BJ (cell line): ENCODE measurements around the gene ROR2. TPM values are rescaled to one million over a fixed set of nuclear protein-coding genes. Genes with fewer than 3 reads are reported as not detected.

ENCODE experiments used
- CTCF ChIA-PET: fragments of 350-600 bp; formaldehyde crosslinking; extraction: SDS; loops from one replicate; lab custom pipeline; 2021; ENCODE audit warnings: antibody characterized with exemption, inconsistent platforms; lab: Yijun Ruan, JAX
- POLR2A ChIA-PET: fragments of 300-600 bp; sonication (Branson Sonifier 250); formaldehyde crosslinking; extraction: SDS; loops from one replicate; lab custom pipeline; 2021; ENCODE audit warnings: antibody characterized with exemption; lab: Charles Lee
- DNase-seq: peaks from one replicate; pipeline ENCODE4 v3.0.0-alpha.2; 2011; ENCODE audit warnings: low read depth
- H3K27me3 ChIP-seq: 2 replicates; pipeline ENCODE4 v1.6.0; 2011; ENCODE audit warnings: low read length; ENCODE audit not compliant: control insufficient read depth, insufficient read depth
- H3K36me3 ChIP-seq: 2 replicates; pipeline ENCODE4 v1.5.1; 2011; ENCODE audit warnings: low read length; ENCODE audit not compliant: control insufficient read depth, insufficient read depth
- H3K4me3 ChIP-seq: 2 replicates; pipeline ENCODE4 v1.5.1; 2011; ENCODE audit warnings: low read depth, mild to moderate bottlenecking, control low read depth, low read length
- polyA plus RNA-seq: library from polyadenylated mRNA; depleted of rRNA; stranded (reverse); fragments of >200 nt; gene quantifications from 2 replicates; pipeline ENCODE4 v1.2.3, GENCODE V29; 2011
- TF ChIP-seq, protein P1 (sequence below): IDR thresholded peaks from 2 replicates; pipeline ENCODE4 v1.5.1; 2011; ENCODE audit warnings: low read depth, mild to moderate bottlenecking, control low read depth, inconsistent platforms, low read length, moderate library complexity; ENCODE audit not compliant: insufficient read depth

Gene ROR2
- polyA plus RNA-seq, 1 experiment = 1.1 TPM

DNA sequence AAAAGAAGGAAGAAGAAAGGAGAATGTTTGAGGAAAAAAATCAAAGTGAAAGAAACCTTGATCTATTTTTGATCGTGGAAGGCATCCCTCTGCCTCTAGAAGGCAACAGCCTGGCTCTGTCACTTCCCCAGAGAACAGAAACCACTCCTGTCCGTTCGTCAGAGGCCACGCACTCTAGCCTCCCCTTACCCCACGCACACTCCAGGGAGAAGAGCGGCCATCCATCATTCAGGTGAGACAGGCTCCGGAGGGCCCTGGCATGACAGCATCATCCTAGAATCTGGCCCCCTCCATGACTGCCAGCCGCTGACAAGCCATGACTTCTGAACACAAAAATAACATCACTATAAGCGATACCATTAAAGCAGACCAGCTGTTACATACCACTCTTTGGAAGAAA lies 135.8 kb downstream of the ROR2 start:
- H3K36me3 ChIP-seq = no peaks in the 10 kb centered on the region
- no peak overlapping the region for H3K4me3 ChIP-seq
- POLR2A ChIA-PET = no interaction called here
- CTCF ChIA-PET = no interaction called here
- TF ChIP-seq, protein P1, sequence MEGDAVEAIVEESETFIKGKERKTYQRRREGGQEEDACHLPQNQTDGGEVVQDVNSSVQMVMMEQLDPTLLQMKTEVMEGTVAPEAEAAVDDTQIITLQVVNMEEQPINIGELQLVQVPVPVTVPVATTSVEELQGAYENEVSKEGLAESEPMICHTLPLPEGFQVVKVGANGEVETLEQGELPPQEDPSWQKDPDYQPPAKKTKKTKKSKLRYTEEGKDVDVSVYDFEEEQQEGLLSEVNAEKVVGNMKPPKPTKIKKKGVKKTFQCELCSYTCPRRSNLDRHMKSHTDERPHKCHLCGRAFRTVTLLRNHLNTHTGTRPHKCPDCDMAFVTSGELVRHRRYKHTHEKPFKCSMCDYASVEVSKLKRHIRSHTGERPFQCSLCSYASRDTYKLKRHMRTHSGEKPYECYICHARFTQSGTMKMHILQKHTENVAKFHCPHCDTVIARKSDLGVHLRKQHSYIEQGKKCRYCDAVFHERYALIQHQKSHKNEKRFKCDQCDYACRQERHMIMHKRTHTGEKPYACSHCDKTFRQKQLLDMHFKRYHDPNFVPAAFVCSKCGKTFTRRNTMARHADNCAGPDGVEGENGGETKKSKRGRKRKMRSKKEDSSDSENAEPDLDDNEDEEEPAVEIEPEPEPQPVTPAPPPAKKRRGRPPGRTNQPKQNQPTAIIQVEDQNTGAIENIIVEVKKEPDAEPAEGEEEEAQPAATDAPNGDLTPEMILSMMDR = no peak
- DNase-seq = no peak
- H3K27me3 ChIP-seq = peaks cover 3% of the 10 kb centered on the region

DNA sequence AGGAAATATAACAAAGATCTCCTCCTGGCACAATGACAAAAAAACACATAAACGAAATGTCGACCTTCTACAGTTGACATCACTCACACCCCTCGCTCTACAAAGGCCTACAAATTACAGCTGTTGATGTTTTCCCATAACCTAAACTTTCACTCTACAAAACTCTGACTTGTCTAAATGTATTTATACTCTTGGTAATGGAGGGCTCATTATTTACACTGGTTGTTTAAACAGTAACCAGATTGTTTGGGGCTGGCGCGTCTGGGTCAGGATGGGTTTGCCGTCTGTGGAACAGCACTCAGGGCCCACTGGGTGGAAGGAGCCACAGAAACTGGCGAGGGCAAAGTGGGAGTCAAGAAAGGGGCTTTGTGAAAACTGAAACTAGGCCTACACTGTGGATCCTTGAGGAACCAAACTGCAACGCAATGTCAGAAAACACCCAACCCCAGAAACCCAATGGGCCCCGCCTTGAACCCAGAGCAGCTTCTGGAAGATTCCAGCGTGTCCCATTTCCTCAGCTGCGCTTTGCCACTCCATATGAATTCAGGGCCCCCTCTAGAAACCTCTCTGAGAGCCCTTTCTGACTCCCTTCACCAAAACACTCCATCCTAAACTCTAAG lies 136.7 kb downstream of the ROR2 start:
- ChIA-PET POLR2A (no interaction called here), CTCF (no interaction called here)
- DNase-seq = no peak
- Histone ChIP-seq H3K4me3 (no peak overlapping the region), H3K27me3 (no peaks in the 10 kb centered on the region; the same call in none of the 2 replicates), H3K36me3 (no peaks in the 10 kb centered on the region)
- TF ChIP-seq, protein P1 = no peak

DNA sequence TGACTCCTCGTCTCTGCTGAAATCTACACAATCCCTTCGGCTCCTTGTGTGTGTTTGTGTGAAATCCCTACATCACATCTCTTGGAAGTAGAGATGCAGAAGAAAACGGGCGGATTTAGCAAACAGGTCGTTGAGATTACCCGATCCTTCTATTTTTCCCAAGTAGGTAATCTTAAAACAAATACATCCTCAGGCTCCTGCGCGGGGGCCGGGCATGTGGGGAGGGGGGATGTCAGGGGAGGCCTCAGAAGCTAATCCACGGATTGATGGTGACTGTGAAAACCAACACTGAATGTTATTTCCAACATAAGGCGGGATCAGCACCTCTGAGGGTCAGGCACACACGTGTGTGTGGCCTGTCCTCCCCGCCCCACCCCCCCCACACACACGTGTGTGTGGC lies 137.8 kb downstream of the ROR2 start:
- CTCF ChIA-PET = no interaction called here
- no peaks in the 10 kb centered on the region for H3K36me3 ChIP-seq
- no peaks in the 10 kb centered on the region; the same call in none of the 2 replicates for H3K27me3 ChIP-seq
- TF ChIP-seq, protein P1 = no peak
- POLR2A ChIA-PET = no interaction called here
- DNase-seq = no peak
- H3K4me3 ChIP-seq = no peak overlapping the region

DNA sequence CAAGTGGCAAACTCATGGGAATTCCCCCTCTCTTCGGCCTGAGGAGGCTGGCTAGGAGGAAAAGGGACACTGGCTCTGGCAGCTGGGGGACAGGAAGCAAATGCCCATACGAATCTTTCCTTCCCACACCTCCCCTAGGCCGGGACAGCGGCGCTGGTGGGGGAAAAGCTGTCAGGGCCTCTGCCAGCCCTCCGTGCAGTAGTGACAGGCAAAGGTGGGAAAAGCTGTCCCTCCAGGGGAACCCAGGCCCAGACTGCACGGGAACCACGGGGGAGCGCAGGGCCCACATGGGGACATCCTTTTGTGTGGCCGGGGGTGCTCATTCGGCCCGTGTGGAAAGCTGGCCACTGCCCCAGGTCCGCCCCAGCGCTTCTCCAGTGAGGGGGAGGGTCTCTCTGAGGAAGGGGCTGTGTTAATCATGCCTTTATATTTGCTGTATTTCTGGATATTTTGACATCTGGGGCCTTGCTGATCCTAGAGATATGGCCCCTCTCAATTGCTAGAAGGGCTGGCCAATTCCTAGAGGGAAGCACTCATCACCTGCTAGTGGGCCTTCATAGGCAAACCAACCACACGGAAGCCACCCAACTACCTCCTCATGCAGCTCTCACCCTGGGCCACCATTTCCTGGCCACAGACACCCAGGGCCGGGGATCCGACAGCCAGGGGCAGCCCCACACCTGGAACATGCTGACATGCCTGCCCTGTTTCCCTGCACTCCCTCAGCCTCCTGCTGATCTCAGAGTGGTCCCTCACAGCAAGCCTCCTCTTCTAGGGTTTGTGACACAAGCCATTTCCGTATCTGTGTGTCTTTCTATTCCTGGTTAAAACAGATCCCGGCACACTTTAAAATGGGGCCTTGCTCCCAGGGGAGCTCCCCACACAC lies 138.8 kb downstream of the ROR2 start:
- Histone ChIP-seq H3K4me3 (no peak overlapping the region), H3K27me3 (no peaks in the 10 kb centered on the region; the same call in none of the 2 replicates), H3K36me3 (no peaks in the 10 kb centered on the region)
- CTCF ChIA-PET = no interaction called here
- DNase-seq = no peak
- TF ChIP-seq, protein P1 = no peak
- POLR2A ChIA-PET = no interaction called here

DNA sequence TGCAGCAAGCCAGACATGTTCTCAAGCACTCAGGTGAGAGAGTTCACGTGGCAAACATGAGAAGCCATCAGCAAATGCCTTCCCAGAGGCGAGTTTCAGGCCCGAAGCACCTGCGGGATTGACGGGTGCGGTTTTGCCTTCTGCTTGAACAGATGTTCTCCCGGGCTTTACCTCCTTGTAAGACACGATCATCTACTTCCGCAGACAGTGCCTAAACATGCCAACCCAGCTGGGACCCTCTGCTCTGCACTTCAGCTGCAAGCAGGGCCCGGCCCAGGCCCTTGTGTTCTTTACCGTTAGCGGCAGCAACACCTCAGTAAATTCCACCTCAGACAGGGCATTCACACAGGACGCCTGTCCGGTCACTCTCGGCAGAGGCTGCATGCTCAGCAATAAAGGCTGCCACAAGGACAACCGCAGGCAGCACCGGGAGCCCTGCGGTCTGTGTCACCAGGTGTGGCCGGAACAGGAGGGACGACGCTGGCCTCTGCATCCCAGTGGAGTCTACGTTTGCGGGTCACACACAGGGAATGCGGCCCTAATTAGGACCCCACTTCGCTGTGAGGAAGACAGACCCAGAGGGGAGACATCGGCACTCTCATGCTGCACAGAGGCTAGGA lies 139.6 kb downstream of the ROR2 start:
- TF ChIP-seq, protein P1 = no peak
- CTCF ChIA-PET = no interaction called here
- no peak overlapping the region for H3K4me3 ChIP-seq
- no peaks in the 10 kb centered on the region; the same call in 1 of the 2 replicates for H3K27me3 ChIP-seq
- no peaks in the 10 kb centered on the region for H3K36me3 ChIP-seq
- POLR2A ChIA-PET = no interaction called here
- DNase-seq = no peak
